ENCODE data around the gene PDZD4.

- no peak for TF ChIP-seq POLR2AphosphoS5 (IDR thresholded peaks at IDR 0.05; ENCODE audit: low read depth, low read length)
- TF ChIP-seq TAF1 (IDR thresholded peaks at IDR 0.05; ENCODE audit: borderline replicate concordance, insufficient read depth, low read length): no peak
These were observed 54.8 kb downstream of the PDZD4 start for GRCh38 chrX:153775293-153776119.
